Measurements from ENCODE around the gene FAM163B.

GRCh38 chr9:133643362-133643755, 34.2 kb upstream of the FAM163B start:
- TF ChIP-seq CTCF (IDR thresholded peaks at IDR 0.05) = no peak
- no peak for TF ChIP-seq POLR2AphosphoS5 (IDR thresholded peaks at IDR 0.05)
- TF ChIP-seq POLR2A (IDR thresholded peaks at IDR 0.05; ENCODE audit: low read depth) = no peak
